Body of pancreas (tissue), 4 donors: ENCODE results near the gene ZBTB46. TPM values are rescaled to one million over a fixed set of nuclear protein-coding genes. Genes with fewer than 3 reads are reported as not detected.

ENCODE experiments used
- ATAC-seq: fragments of 150-250 bp; one replicate; pipeline ENCODE4 v1.9.1; 2016
- DNase-seq, 4 donors: peaks; one replicate each; pipeline ENCODE4 v3.0.0-alpha.2; 2019
- H3K27ac ChIP-seq, 4 donors: fragments of 200-600 bp; sonication (generic); 1 replicate in 3 of 4; 2 replicates in 1 of 4; pipeline versions ENCODE4 v1.5.1 to v1.6.1; 2016 to 2019; ENCODE audit warnings: mild to moderate bottlenecking in 1 of 4, mixed read lengths in 1 of 4, moderate library complexity in 1 of 4
- H3K27me3 ChIP-seq, 2 donors: fragments of 200-600 bp; sonication (generic); one replicate each; pipeline ENCODE4 v1.6.0; 2016; ENCODE audit warnings: mild to moderate bottlenecking in 1 of 2
- H3K36me3 ChIP-seq, 2 donors: fragments of 200-600 bp; sonication (generic); replicated peaks in 1 of 2; 2 replicates each; pipeline ENCODE4 v1.5.1; 2016; ENCODE audit warnings: low read depth in 2 of 2; ENCODE audit not compliant: insufficient read depth in 1 of 2
- H3K4me1 ChIP-seq: fragments of 200-600 bp; sonication (generic); one replicate; pipeline ENCODE4 v1.6.0; 2016
- H3K4me3 ChIP-seq, 2 donors: fragments of 200-600 bp; sonication (generic); 1 replicate in 1 of 2; 2 replicates in 1 of 2; pipeline ENCODE4 v1.5.1; 2016 to 2019
- H3K9me3 ChIP-seq, 3 donors: fragments of 200-600 bp; sonication (generic); 1 replicate in 2 of 3; 2 replicates in 1 of 3; pipeline ENCODE4 v1.5.1; 2016
- CTCF ChIP-seq, 7 experiments: fragments of 450-650 bp in 4 of 7; fragments of 200-600 bp in 3 of 7; sonication (generic) in 3 of 7; IDR thresholded peaks; one replicate each; pipeline ENCODE4 v1.5.1; 2016 to 2019; ENCODE audit warnings: antibody characterized with exemption in 7 of 7
- POLR2A ChIP-seq, 3 donors: fragments of 450-650 bp; IDR thresholded peaks; one replicate each; pipeline ENCODE4 v1.6.1; 2016; ENCODE audit warnings: antibody characterized with exemption in 3 of 3, mild to moderate bottlenecking in 2 of 3
- WGBS, 2 donors: methylation state at CpG; one replicate each; pipeline ENCODE4 v1.1.5; 2017; 5-methylcytosine and 5-hydroxymethylcytosine counted together
- intact Hi-C: fragments of 100-400 bp; cut with DNase I; formaldehyde crosslinking; loops from one replicate; pipeline ENCODE4 v1.15.1; 2023
- total RNA-seq, 2 donors: library from RNA; depleted of rRNA; stranded (reverse); fragments of >200 nt; gene quantifications; one replicate each; pipeline ENCODE4 v1.1.0, GENCODE V29; 2016

ZBTB46 gene
- total RNA-seq, 2 donors from 2014 or later: 4.3 to 5.4 TPM

- no peak overlapping the region for H3K4me3 ChIP-seq
- intact Hi-C loops: no loop called here
- no peak for DNase-seq
- TF ChIP-seq POLR2A (IDR thresholded peaks at IDR 0.05): no peak
- no peak for TF ChIP-seq CTCF (IDR thresholded peaks at IDR 0.05)
- H3K4me1 ChIP-seq: no peaks in the 10 kb centered on the region
- peaks cover 0 to 3% of the 10 kb centered on the region in 2 donors for H3K36me3 ChIP-seq
- H3K27me3 ChIP-seq: no peaks in the 10 kb centered on the region
- no peaks in the 10 kb centered on the region for H3K9me3 ChIP-seq
- ATAC-seq: no peak
- WGBS, 2 donors: 85 to 91% methylated on average over 10 to 14 of the region's 14 CpGs
- H3K27ac ChIP-seq: no peak overlapping the region
Measured at GRCh38 chr20:63794614-63795013, 36.5 kb downstream of the ZBTB46 start.

- no peak for ATAC-seq
- no peak overlapping the region for H3K27ac ChIP-seq
- WGBS, 2 donors: 74 to 98% methylated on average over 12 to 20 of the region's 20 CpGs
Measured at GRCh38 chr20:63792866-63793265, 38.2 kb downstream of the ZBTB46 start.

GRCh38 chr20:63791497-63792156 lies 39.4 kb downstream of the ZBTB46 start:
- 63 to 76% methylated on average over 20 to 22 of the region's 23 CpGs for WGBS, 2 donors
- H3K4me1 ChIP-seq: no peaks in the 10 kb centered on the region
- peak overlapping the region in 1 of 4 donors; percentile 3 for H3K27ac ChIP-seq
- no peaks in the 10 kb centered on the region for H3K9me3 ChIP-seq
- H3K36me3 ChIP-seq: peaks cover 0 to 3% of the 10 kb centered on the region in 2 donors
- intact Hi-C loops: no loop called here
- H3K4me3 ChIP-seq: no peak overlapping the region
- DNase-seq (no peak), ATAC-seq (no peak)
- TF ChIP-seq POLR2A (IDR thresholded peaks at IDR 0.05) (no peak), CTCF (IDR thresholded peaks at IDR 0.05) (no peak)
- no peaks in the 10 kb centered on the region for H3K27me3 ChIP-seq

More at GRCh38 chr20:63792866-63793265, 38.2 kb downstream of the ZBTB46 start:
- peaks cover 0 to 3% of the 10 kb centered on the region in 2 donors for H3K36me3 ChIP-seq
- no peak for TF ChIP-seq CTCF (IDR thresholded peaks at IDR 0.05)
- no peak for TF ChIP-seq POLR2A (IDR thresholded peaks at IDR 0.05)
- no peak overlapping the region for H3K4me3 ChIP-seq
- no peaks in the 10 kb centered on the region for H3K4me1 ChIP-seq
- DNase-seq: no peak
- no peaks in the 10 kb centered on the region for H3K27me3 ChIP-seq
- intact Hi-C loops: no loop called here
- H3K9me3 ChIP-seq: no peaks in the 10 kb centered on the region

- no peaks in the 10 kb centered on the region for H3K9me3 ChIP-seq
- H3K27ac ChIP-seq: no peak overlapping the region
- intact Hi-C loops: no loop called here
- H3K27me3 ChIP-seq: no peaks in the 10 kb centered on the region
- H3K36me3 ChIP-seq: peaks cover 0 to 3% of the 10 kb centered on the region in 2 donors
- DNase-seq (no peak), ATAC-seq (no peak)
- TF ChIP-seq CTCF (IDR thresholded peaks at IDR 0.05): no peak
- TF ChIP-seq POLR2A (IDR thresholded peaks at IDR 0.05): no peak
- H3K4me3 ChIP-seq: no peak overlapping the region
- WGBS, 2 donors: 92 to 94% methylated on average over 3 to 37 of the region's 37 CpGs
- no peaks in the 10 kb centered on the region for H3K4me1 ChIP-seq
Measured at GRCh38 chr20:63790572-63791168, 40.4 kb downstream of the ZBTB46 start.
